GM21576 (cell line): Measurements from ENCODE around the gene ORC4.
"Not testable (repeated sequence)": the region's sequence is repeated elsewhere in the genome, so short reads cannot be mapped to it uniquely, and the experiment has no call there.

ENCODE experiments used
- ATAC-seq: cut with Tn5 transposase; IDR thresholded peaks from one replicate; pipeline ENCODE4 v1.9.1; 2021; ENCODE audit warnings: mild to moderate bottlenecking, moderate library complexity; ENCODE audit not compliant: unreplicated experiment

The ORC4 gene

DNA sequence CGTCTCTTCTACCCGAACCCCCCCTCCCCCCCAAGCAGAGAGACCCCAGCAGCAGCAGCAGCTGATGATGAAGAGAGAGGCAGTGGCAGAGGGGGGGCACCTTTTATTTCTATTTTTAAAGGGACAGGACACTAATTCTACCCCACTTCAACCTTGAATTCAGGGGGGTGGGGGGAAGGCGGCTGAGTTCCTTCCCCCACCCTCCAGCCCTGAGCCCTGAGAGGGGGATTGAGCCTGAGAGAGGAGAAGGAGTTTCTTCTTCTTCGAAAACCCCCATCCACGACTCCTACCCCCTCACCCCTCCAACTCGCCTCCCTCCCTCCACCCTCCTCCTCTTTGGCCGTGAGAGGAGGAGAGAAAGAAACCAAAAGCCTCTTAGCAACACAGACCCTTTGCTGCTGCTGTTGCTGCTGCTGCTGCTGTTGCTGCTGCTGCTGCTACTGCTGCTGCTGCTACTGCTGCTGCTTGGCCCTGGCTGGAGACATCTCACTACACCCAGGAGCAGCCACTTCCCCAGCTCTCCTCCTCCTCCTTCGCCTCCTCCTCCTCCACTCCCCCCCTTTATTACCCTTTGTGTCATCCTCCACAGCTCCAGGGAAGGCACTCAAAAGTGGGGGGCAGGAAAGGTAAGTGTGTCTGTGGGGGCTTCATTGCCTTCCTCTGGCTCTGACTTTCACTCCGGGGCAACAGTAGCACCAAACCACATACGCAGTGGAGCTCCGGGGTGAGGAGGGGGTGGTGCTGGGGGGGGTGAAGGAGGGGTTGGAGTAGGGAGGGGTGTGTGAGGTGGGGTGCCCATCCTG lies 723 bp upstream of the ORC4 start, which contains the start of gene MBD5:
Gene MBD5 (plus strand): TSS at position 33 of the 803 bp plus-strand sequence.
- ATAC-seq, result peak; percentile 38

DNA sequence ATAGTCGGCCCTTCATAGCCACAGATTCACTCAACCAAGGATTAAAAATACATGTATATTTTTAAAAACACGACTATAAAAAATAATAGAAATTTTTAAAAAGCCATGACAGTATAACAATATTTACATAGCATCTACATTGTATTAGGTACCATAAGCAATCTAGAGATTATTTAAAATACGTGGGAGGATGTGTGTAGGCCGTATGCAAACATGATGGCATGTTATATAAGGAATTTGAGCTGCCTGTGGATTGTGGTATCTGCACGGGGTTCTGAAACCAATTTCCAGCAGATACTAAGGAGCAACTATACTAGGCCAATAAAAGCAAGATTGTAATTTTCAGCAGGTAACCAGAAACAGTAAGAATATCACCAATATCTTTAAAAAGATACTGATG lies 5.9 kb downstream of the ORC4 start:
- ATAC-seq, result no peak

DNA sequence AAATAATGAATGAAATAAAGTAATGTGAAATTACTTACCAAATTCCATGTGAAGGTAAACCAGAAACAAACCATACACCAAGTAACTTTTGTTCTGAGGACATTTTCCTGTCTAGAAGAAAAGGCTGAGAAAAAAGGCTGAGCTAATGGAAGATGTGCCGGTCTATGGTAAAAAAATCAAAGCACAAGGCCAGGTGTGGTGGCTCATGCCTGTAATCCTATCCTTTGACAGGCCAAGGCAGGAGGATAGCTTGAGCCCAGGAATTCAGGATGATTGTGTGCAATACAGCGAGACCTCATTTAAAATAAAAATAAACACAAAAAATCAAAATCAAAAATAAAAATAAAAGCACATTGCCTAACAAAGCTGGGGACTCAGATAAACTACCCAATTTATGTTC lies 6.7 kb downstream of the ORC4 start:
- ATAC-seq, result no peak

DNA sequence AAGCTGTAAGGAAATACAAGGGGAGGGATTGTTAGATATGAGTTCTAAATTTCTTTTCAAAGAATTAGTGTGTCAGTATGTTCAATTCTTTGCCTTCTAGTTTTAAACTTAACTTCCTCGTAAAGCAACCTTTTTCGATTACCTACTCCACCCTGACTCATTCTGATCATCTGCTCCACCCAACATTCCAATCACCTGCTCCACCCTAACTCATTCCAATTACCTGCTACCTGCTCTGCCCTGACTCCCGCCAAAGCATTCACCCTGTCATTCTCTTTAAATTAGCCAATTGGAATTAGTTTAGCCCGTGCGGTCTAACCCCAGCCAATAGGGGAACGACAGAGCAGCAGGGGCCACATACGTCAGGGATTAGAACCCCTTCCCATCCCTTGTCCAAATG lies 12.1 kb downstream of the ORC4 start:
- not testable (repeated sequence) for ATAC-seq

DNA sequence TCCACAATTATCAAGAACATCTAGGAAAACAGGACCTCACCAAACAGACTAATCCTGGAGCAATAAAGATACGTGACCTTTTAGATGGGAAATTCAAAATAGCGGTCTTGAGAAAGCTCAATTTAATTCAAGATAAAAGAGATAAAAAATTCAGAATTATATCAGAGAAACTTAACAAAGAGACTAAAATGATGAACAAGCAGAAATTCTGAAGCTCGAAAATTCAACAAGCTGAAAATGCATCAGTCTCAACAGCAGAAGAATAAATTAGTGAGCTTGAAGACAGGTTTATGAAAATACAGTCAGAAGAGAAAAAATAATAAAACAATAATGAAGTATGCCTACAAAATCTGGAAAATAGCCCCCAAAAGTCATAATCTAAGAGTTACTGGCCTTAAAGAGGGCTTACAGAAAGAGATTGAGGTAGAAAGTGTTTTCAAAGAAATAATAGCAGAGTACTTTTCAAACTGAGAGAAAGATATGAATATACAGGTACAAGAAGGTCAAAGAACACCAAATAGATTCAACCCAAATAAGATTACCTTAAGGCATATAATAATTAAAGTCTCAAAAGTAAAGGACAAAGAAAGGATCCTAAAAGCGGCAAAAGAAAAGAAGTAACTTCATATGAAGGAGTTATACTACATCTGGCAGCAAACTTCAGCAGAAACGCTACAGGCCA lies 13.2 kb downstream of the ORC4 start:
- no peak for ATAC-seq

DNA sequence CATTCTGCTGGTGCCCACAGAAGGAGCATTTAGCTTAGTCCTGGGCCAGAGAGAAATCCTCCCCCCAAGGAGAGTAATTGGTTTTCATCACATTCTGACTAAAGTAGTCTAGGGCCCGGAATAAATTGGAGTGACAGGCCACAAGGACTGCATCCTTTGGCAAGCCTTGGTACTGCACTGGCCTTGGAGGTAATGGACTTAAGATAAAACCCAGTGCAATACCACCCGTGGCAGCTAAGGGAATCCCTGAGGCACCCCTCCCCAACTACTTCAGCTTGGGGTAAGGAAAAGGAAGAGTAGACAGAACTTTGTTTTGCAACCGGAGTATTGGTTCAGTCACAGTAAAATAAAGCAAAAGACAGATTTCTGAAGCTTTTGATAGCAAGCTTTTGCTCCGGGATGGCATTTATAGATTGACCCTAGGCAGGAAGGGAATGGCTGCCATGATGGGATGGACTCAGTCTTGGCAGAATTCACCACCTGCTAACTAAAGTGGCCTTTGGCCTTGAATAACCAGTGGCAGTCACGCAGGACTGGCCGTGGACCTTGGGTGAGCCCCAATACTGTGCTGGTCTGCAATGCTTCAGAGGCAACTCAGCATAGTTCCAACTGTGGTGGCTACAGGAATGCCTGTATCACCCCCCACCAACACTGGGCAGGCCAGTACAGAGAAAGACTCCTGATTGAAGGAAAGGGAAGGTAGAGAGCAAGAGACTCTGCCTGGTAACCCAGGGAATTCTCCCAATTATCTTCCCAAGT lies 14.1 kb downstream of the ORC4 start:
- ATAC-seq, result no peak

DNA sequence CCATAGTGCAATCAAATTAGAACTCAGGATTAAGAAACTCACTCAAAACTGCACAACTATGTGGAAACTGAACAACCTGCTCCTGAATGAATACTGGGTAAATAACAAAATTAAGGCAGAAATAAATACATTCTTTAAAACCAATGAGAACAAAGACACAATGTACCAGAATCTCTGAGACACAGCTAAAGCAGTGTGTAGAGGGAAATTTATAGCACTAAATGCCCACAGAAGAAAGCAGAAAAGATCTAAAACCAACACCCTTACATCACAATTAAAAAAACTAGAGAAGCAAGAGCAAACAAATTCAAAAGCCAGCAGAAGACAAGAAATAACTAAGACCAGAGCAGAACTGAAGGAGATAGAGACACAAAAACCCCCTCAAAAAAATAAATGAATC lies 18.1 kb downstream of the ORC4 start:
- not testable (repeated sequence) for ATAC-seq

DNA sequence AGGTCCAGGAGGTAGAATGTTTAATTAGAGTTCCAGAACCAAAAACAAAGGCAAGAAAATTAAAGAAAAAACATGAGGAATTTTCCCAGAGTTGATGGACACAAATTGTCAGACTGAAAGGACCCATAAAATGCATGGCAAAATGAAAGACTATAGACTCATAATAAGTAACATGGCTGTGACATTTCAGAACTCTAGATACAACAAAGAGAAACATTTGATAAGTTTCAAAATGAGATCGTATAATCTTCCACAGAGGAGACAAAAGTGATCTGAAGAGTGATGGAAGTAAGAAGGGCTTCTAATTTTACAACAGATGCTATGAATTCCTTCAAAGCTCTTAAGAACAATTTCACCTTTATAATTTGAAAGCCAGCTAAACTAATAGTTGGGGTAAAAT lies 20.4 kb downstream of the ORC4 start:
- no peak for ATAC-seq

DNA sequence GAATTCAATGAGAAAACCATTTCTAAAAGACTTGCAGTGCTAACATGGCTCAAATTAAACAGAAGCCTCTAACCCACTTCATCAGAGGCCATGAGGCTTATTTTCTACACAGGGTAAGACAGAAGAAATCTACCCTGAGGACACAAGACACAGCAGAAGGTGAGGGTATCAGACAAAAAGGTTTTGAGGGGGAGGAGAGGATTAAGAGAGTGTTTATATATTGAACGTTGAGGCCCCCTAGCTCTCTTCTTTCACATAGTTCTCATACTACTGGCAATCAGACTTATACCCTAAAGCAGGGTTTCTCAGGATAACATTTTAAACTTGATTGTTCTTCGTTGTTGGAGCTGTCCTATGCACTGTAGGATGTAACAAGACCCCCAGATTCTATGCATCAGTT lies 21.4 kb downstream of the ORC4 start:
- no peak for ATAC-seq

DNA sequence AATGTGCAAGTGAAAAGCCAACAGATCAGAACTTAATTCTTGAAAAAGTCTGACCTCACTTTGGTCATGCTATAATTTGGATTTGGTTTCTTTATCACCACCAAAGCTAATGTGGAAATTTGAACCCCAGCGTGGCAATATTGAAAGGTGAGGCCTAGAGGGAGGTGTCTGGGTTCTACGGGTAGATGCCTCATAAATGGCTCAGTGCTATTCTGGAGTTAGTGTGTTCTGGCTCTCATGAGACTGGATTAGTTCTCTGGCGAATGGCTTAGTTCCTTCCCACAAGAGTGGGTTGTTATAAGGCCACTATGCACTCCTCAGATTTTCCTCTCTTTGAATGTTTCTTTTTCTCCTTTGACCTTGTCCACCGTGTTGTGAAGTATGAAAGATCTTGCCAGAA lies 22.3 kb downstream of the ORC4 start:
- no peak for ATAC-seq

DNA sequence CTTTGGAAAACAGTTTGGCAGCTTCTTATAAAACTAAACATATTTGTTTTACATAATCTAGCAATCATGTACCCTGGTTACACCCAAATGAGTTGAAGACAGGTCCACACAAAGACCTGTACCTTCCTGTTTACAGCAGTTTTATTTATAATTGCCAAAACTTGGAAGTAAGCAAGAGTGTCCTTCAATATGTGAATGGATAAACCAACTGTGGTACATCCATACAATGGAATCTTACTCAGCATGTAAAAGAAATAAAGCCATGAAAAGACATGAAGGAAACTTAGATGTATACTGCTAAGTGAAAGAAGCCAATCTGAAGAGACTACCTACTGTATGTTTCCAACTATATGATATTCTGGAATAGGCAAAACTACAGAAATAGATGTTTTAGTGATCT lies 23.7 kb downstream of the ORC4 start:
- ATAC-seq, result no peak

DNA sequence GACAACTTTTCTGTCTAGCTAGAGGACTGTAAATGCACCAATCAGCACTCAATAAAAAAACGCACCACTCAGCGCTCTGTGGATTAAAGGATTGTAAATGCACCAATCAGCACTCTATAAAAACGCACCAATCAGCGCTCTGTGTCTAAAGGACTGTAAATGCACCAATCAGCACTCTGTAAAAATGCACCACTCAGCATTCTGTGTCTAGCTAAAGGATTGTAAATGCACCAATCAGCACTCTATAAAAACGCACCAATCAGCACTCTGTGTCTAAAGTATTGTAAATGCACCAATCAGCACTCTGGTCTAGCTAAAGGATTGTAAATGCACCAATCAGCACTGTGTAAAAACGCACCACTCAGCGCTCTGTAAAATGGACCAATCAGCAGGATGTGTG lies 25.6 kb downstream of the ORC4 start:
- ATAC-seq, result not testable (repeated sequence)

DNA sequence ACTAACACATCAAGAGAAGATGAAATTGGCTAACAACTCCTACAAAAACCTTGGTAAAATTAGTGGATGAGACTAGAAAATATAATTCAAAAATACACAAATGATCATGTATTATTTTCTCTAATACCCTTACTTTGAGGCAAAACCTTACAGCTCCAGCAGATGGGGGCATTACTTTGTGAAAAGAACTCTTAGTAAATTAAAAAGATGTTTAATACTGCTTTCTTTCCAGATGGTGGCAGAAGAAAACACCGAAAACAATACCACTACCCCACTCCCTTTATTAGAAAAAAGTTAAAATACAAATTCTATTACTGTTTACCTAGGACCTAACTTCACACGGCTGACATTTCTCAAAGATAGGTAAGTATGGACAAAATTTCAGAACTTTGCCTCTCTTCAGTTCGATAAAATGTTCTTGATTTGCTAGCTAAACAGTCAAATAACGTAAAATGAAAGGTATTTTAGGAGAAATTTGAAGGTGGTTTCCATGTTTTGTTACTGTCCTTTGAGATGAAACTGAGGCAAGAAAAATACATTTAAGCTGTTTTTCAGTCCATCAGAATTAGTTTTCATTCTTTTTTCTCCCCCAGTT lies 30.6 kb downstream of the ORC4 start:
- ATAC-seq, result peak; percentile 86

DNA sequence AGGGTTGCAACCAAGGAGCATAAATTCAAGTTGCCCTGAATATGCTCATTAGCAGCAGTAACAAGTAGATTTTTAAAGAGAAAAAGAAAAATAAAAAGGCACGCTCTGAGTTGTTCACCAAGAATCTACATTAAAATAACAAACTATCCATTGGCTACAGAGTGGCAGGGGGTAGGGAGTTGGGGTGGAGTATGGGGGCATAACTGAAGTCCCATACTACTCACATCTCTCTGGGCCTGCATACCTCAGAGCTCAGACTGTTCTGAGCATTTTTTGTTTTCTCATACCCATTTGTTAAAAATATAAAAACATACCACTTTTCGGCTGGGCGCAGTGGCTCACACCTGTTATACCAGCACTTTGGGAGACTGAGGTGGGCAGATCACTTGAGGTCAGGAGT lies 31.4 kb downstream of the ORC4 start:
- ATAC-seq, result no peak

DNA sequence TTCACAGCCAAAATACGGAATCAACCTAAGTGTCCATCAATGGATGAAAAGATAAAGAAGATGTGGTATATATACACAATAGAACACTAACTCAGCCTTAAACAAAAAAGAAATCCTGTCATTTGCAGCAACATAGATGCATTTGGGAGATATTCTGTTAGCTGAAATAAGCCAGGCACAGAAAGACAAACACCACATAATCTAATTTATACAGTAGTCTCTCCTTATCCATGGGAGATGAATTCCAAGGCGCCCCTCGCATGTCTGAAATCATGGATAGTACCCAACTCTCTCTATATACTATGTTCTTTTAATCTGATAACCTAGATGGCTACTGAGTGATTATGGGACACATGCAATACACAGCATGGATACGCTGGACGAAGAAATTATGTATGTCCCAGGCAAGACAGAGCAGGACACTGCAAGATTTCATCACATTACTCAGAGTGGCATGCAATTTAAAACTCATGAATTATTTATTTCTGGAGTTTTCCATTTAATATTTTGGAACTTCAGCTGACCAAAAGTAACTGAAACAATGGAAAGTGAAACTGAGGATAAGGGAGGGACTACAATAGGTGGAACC lies 39.5 kb downstream of the ORC4 start:
- ATAC-seq, result no peak

DNA sequence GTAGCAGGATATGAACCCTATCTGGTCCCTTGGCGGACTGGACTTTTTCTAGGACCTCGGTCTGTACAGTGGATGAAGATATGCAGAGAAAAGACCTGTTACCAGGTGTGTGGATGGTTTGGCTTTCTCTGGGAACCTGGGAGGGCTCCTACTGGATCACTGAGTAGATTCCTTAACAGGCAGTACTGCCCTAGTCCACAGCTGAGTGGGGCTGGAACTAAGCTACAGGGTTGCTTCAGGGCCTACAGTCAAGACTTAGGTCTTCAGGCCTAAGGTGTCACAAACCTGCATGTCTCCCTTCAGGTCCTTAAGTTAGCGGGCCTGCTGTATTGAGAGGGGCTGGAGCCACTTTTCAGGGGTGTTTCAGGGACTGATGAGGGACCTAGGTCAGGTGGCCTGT lies 42.9 kb downstream of the ORC4 start:
- no peak for ATAC-seq

DNA sequence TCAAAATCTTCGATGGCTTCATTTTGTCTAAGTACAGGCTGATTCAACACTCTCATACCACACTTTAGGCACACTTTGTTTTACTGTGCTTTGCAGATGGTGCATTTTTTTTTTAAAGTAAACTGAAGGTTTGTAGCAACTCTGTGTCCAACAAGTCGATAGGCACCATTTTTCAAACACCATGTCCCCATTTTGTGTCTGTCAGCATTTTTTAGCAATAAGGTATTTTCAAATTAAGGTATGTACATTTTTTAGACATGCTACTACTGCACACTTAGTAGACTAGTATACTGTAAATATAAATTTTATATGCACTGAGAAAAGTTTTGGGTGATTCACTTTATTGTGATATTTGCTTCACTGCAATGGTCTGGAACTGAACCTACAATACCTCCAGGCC lies 44.4 kb downstream of the ORC4 start:
- ATAC-seq, result no peak

DNA sequence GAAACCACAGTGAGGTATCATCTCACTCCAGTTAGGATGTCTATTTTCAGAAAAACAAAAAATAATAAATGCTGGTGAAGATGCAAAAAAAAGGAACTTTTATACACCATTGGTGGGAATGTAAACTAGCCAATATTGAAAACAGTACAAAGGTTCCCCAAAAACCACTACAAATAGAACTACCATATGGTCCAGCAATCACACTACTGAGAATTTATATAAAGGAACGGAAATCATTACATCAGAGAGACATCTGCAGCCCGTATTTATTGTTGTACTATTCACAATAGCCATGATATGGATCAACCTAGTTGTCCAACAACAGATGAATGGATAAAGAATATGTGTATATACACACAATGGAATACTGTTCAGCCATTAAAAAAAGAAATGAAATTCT lies 52.0 kb downstream of the ORC4 start:
- ATAC-seq, result no peak

DNA sequence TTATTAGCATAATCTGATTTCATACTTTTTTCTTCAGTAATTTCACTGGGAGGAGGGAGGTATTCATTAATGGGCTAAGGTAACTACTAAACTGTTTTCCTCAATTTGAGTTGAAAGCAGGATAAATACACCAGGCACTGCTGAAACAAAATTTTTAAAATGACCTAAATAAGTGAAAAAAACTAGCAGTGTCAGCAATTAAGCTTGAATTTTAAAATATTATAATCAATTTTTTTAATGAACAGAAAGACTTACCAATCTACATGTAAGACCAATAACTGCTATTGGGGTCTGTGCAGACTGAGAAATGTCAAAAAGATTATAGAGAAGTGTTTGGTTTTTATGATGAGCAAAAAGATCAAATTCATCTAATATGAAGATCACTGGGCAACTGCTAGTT lies 68.4 kb downstream of the ORC4 start:
- ATAC-seq, result no peak

DNA sequence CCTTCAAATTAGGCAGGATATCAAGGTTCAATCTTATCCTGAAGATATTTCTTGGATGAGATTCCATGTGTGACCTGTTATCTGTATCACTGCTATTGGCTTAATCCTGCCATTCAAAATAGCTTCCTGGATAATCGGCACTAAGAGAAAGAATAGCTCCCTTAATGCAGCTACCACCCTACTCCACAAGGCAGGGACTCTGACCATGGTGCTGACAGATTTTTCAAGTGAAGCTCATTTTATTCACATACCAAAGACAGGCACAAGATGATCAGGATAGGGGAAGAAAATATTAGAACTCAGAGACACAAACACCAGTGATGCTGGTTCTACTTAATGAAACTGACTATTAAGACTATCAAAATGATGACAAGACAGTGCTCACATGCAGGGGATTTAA lies 74.9 kb downstream of the ORC4 start:
- no peak for ATAC-seq

DNA sequence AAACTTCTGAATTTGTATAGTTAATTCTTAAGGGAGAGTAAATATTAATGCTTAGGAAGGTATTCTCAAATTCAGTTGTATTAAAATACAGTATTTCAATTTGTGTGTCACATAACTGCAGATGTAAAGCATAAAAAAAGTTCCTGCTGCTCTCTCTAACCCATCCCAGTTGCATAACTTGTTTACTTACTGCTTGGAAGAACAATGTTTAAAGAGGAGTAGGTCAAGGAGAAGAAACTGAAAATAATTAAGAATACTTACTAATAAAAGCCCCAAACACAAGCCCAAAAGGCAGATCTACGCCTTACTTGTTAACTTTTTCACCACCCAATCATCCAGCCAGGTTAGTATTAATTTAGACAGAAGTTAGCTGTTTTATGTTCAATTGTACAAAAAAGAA lies 81.2 kb downstream of the ORC4 start:
- ATAC-seq, result no peak
